Liver (tissue), 9 donors: ENCODE measurements around the gene TLCD3A. TPM values are rescaled to one million over a fixed set of nuclear protein-coding genes. Genes with fewer than 3 reads are reported as not detected.

ENCODE experiments used
- DNase-seq: peaks from one replicate; pipeline ENCODE4 v3.0.0-alpha.2; 2017; ENCODE audit warnings: low spot score
- H3K27ac ChIP-seq, 2 donors: one replicate each; pipeline ENCODE4 v1.7.0; 2013; ENCODE audit warnings: inconsistent platforms in 2 of 2, low read length in 2 of 2, control low read depth in 1 of 2, low read depth in 1 of 2, mild to moderate bottlenecking in 1 of 2
- H3K27me3 ChIP-seq, 4 donors: one replicate each; pipeline versions ENCODE4 v1.6.1 to v1.7.0; 2013; ENCODE audit warnings: low read length in 3 of 4, inconsistent platforms in 1 of 4, mild to moderate bottlenecking in 1 of 4, moderate library complexity in 1 of 4; ENCODE audit not compliant: control insufficient read depth in 4 of 4, insufficient read depth in 4 of 4
- H3K36me3 ChIP-seq, 4 donors: one replicate each; pipeline versions ENCODE4 v1.6.1 to v1.7.0; 2013; ENCODE audit warnings: low read length in 3 of 4, mild to moderate bottlenecking in 3 of 4, low read depth in 1 of 4, moderate library complexity in 1 of 4; ENCODE audit not compliant: control insufficient read depth in 4 of 4, insufficient read depth in 3 of 4
- H3K4me1 ChIP-seq, 4 donors: one replicate each; pipeline versions ENCODE4 v1.6.1 to v1.7.0; 2013; ENCODE audit warnings: low read length in 3 of 4, mild to moderate bottlenecking in 3 of 4, moderate library complexity in 1 of 4; ENCODE audit not compliant: control insufficient read depth in 4 of 4, insufficient read depth in 4 of 4
- H3K4me3 ChIP-seq, 3 donors: one replicate each; pipeline versions ENCODE4 v1.6.1 to v1.7.0; 2013; ENCODE audit warnings: low read length in 3 of 3, control low read depth in 1 of 3, low read depth in 1 of 3, mild to moderate bottlenecking in 1 of 3
- H3K9ac ChIP-seq, 2 donors: one replicate each; pipeline ENCODE4 v1.7.0; 2013; ENCODE audit warnings: low read length in 2 of 2, mild to moderate bottlenecking in 2 of 2, moderate library complexity in 2 of 2, control low read depth in 1 of 2, low read depth in 1 of 2
- H3K9me3 ChIP-seq, 4 donors: one replicate each; pipeline versions ENCODE4 v1.6.1 to v1.7.0; 2013; ENCODE audit warnings: low read length in 3 of 4; ENCODE audit not compliant: control insufficient read depth in 4 of 4
- ATF3 ChIP-seq: IDR thresholded peaks from 2 replicates; pipeline ENCODE4 v1.6.1; 2016; ENCODE audit warnings: antibody characterized with exemption
- CTCF ChIP-seq: fragments of 150-350 bp; IDR thresholded peaks from 2 replicates; pipeline ENCODE4 v1.5.1; 2017; ENCODE audit warnings: improper control_type of control experiment, low read depth, low read length; ENCODE audit not compliant: missing input control
- EGR1 ChIP-seq, 2 donors: IDR thresholded peaks; 2 replicates each; pipeline ENCODE4 v1.6.1; 2016 to 2018; ENCODE audit warnings: antibody characterized with exemption in 2 of 2, low read depth in 2 of 2
- FOXA1 ChIP-seq: IDR thresholded peaks from 2 replicates; pipeline ENCODE4 v1.6.1; 2016; ENCODE audit warnings: antibody characterized with exemption
- FOXA2 ChIP-seq: IDR thresholded peaks from 2 replicates; pipeline ENCODE4 v1.6.1; 2016; ENCODE audit warnings: antibody characterized with exemption
- GABPA ChIP-seq, 2 donors: IDR thresholded peaks in 1 of 2; conservative IDR thresholded peaks in 1 of 2; 2 replicates each; pipeline ENCODE4 v1.6.1; 2016; ENCODE audit warnings: antibody characterized with exemption in 2 of 2, mild to moderate bottlenecking in 1 of 2, moderate library complexity in 1 of 2
- HNF4A ChIP-seq, 2 donors: conservative IDR thresholded peaks; 2 replicates each; pipeline ENCODE4 v1.6.1; 2016; ENCODE audit warnings: antibody characterized with exemption in 2 of 2, mild to moderate bottlenecking in 2 of 2
- HNF4G ChIP-seq: IDR thresholded peaks from 2 replicates; pipeline ENCODE4 v1.6.1; 2016; ENCODE audit warnings: antibody characterized with exemption
- JUND ChIP-seq, 2 donors: IDR thresholded peaks; 2 replicates each; pipeline ENCODE4 v1.6.1; 2016; ENCODE audit warnings: antibody characterized with exemption in 2 of 2
- MAX ChIP-seq: IDR thresholded peaks from 2 replicates; pipeline ENCODE4 v1.6.1; 2016; ENCODE audit warnings: antibody characterized with exemption
- NR2F2 ChIP-seq: IDR thresholded peaks from 2 replicates; pipeline ENCODE4 v1.6.1; 2016; ENCODE audit warnings: antibody characterized with exemption
- RAD21 ChIP-seq, 2 donors: IDR thresholded peaks; 2 replicates each; pipeline ENCODE4 v1.6.1; 2016; ENCODE audit warnings: antibody characterized with exemption in 2 of 2, mild to moderate bottlenecking in 2 of 2
- REST ChIP-seq: IDR thresholded peaks from 2 replicates; pipeline ENCODE4 v1.6.1; 2016; ENCODE audit warnings: antibody characterized with exemption, mild to moderate bottlenecking
- RXRA ChIP-seq, 2 donors: IDR thresholded peaks; 2 replicates each; pipeline ENCODE4 v1.6.1; 2017 to 2018; ENCODE audit warnings: antibody characterized with exemption in 2 of 2, mild to moderate bottlenecking in 1 of 2
- SP1 ChIP-seq: IDR thresholded peaks from 2 replicates; pipeline ENCODE4 v1.6.1; 2018; ENCODE audit warnings: antibody characterized with exemption, mild to moderate bottlenecking
- TAF1 ChIP-seq: conservative IDR thresholded peaks from 2 replicates; pipeline ENCODE4 v1.6.1; 2016; ENCODE audit warnings: antibody characterized with exemption, mild to moderate bottlenecking
- YY1 ChIP-seq: IDR thresholded peaks from 2 replicates; pipeline ENCODE4 v1.6.1; 2016; ENCODE audit warnings: antibody characterized with exemption, mild to moderate bottlenecking
- ZBTB33 ChIP-seq: IDR thresholded peaks from 2 replicates; pipeline ENCODE4 v1.6.1; 2016; ENCODE audit warnings: antibody characterized with exemption
- WGBS: extraction: QIAGEN DNeasy Blood & Tissue Kit; methylation state at CpG from one replicate; pipeline ENCODE4 v1.1.7; 2013; 5-methylcytosine and 5-hydroxymethylcytosine counted together
- polyA plus RNA-seq, 2 donors: library from polyadenylated mRNA; stranded (reverse) in 1 of 2; unstranded in 1 of 2; fragments of 200-250 nt in 1 of 2; fragments of >200 nt in 1 of 2; fragmentation: Nextera tagmentation in 1 of 2; extraction: Ambion mirVana in 1 of 2; gene quantifications; one replicate each; pipeline versions ENCODE4 v1.2.1 to v1.2.3, GENCODE V29; 2013 to 2015
- total RNA-seq, 2 donors: library from RNA; depleted of rRNA; stranded (reverse); fragments of >200 nt; gene quantifications; one replicate each; pipeline ENCODE4 v1.2.3, GENCODE V29; 2014
- donor health status: healthy.
- donor health status: healthy.
- donor health status: healthy.
- donor health status: healthy.
- donor health status: healthy.

Gene TLCD3A
- total RNA-seq: 1 to 10 TPM; 1.3 to 1.7 TPM
- polyA plus RNA-seq: 1 to 10 TPM in 1 of 2 donors, under 1 TPM in 1; 0.57 to 2.3 TPM

GRCh38 chr17:732067-732901 lies at the start of gene TLCD3A:
TSS of gene TLCD3A (plus strand) at chr17:732596. CDS start at chr17:732648, 52 bp downstream.
- Histone ChIP-seq H3K9ac (peak within 1 kb of the TSS in 1 of 2 donors; percentile 5), H3K9me3 (no peaks in the 10 kb centered on the region), H3K27ac (peak within 1 kb of the TSS in 1 of 2 donors; percentile 25), H3K4me1 (peaks cover 0 to 14% (median 7%) of the 10 kb centered on the region in 4 donors), H3K4me3 (peak within 1 kb of the TSS; percentile 44 to 91 (median 63)), H3K27me3 (no peaks in the 10 kb centered on the region), H3K36me3 (no peaks in the 10 kb centered on the region)
- under 1% methylated on average over 126 of the region's 126 CpGs for WGBS
- TF ChIP-seq EGR1 (IDR thresholded peaks at IDR 0.05; ENCODE audit: low read depth in 2 of 2) (no peak), RXRA (IDR thresholded peaks at IDR 0.05) (no peak), NR2F2 (no peak)
- peak; percentile 65 for DNase-seq

GRCh38 chr17:683040-683439 lies 49.4 kb upstream of the TLCD3A start:
- no peak for DNase-seq
- Histone ChIP-seq H3K27me3 (no peaks in the 10 kb centered on the region), H3K9me3 (no peaks in the 10 kb centered on the region), H3K4me3 (no peak overlapping the region), H3K27ac (no peak overlapping the region), H3K36me3 (peaks cover 0 to 13% (median 5%) of the 10 kb centered on the region in 4 donors), H3K9ac (no peak overlapping the region), H3K4me1 (no peaks in the 10 kb centered on the region)
- 98% methylated on average over 1 of the region's 1 CpG for WGBS
- TF ChIP-seq FOXA1 (no peak), MAX (no peak), TAF1 (no peak), YY1 (no peak), EGR1 (IDR thresholded peaks at IDR 0.05; ENCODE audit: low read depth in 2 of 2) (no peak), SP1 (no peak), NR2F2 (no peak), GABPA (IDR thresholded peaks at IDR 0.05 in 1 of 2, conservative IDR thresholded peaks at IDR 0.05 in 1 of 2) (no peak), JUND (IDR thresholded peaks at IDR 0.05) (no peak), REST (no peak), HNF4G (no peak), RAD21 (IDR thresholded peaks at IDR 0.05) (no peak), ZBTB33 (no peak), ATF3 (no peak), CTCF (no peak), HNF4A (conservative IDR thresholded peaks at IDR 0.05) (no peak), RXRA (IDR thresholded peaks at IDR 0.05) (no peak), FOXA2 (no peak)
